NCI-H1417 treated with DMSO at 0.1 percent for 48 hours (cell line): ENCODE measurements around the gene ETV3.
"Not testable (repeated sequence)": the region's sequence is repeated elsewhere in the genome, so short reads cannot be mapped to it uniquely, and the experiment has no call there.

ENCODE experiments used
- DNase-seq: peaks from one replicate; lab custom pipeline; 2025; lab: John Stamatoyannopoulos, UW

Gene ETV3

DNA sequence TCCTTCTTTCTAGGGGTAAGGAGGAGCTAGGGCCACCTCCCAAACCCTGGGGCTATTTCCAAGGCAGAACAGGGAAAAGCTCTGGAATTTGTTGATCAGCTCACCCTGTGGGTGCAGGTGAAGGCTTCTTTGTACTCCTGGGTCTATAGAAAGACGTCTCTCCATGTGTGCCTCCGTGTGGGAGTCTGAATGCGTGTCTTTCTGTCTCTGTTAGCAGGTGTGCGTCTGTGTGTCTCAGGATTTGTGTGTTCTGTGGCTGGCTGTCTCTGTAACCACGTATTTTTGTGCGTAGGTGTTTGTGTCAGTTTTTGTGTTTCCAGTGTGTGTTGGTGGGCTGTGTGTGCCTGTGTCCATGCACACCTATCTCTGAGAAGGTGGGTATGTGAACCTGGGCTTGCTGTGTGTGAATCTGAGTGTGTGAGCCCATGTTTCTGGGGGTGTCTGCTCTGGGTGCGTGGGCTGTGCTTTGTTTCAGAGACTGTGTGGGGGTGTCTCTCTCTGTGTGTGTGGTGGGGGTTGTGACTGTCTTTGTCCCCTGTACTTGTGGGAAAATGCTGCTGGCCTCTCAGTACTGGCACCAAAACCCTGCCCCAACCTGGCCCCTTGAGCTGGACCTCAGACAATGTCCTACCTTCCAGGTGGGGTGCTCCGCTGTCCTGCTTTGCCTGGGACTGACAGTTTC is 25.9 kb downstream of the ETV3 start:
- DNase-seq = no peak

- DNase-seq = no peak
These were observed 26.6 kb downstream of the ETV3 start for GRCh38 chr1:157111396-157112165.

GRCh38 chr1:157110686-157111085 is 27.5 kb downstream of the ETV3 start:
- no peak for DNase-seq

GRCh38 chr1:157110003-157110402 is 28.2 kb downstream of the ETV3 start:
- no peak for DNase-seq

- no peak for DNase-seq
These were observed 29.7 kb downstream of the ETV3 start for GRCh38 chr1:157108448-157108847.

DNA sequence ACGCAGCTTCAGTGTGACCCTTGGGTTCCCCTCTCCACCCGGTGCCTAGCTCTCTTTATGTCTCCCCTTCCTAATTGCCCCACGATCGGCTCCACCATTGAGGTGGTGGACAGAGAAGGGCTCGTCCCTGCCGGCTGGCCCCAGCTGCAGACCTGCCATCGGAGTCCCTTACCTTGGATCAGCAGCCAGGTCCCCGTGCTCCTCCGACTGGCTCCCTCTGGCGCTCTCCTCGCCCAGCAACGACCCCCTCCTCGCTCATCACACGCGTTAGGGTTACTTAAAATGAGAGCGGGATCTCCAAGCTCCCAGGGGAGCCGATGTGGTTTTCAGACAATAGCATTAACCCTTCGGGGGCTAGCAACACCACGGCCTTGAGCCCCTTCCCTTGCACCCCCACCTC is 30.5 kb downstream of the ETV3 start:
- no peak for DNase-seq

DNA sequence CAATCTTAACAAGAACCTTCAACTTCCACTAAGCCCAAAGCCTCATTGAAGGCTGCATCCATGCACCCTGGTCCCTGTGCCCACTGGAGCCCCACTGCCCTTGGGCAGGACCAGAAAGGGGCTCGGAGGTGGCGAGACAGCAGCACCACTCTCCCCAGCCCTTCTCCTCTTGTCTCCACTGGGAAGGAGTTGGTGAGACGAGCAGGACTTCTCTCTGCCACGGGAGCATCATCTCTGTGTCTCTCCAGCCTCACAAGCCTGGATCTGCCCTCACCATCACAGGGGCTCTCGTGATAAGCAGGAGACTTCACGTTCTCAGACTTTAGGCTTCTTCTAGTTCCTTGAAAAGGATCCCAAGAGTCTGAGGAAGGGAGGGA is 31.4 kb downstream of the ETV3 start:
- no peak for DNase-seq

- DNase-seq = no peak
These were observed 32.0 kb downstream of the ETV3 start for GRCh38 chr1:157105988-157106812.

- DNase-seq = no peak
These were observed 32.8 kb downstream of the ETV3 start for GRCh38 chr1:157105298-157105987.

DNA sequence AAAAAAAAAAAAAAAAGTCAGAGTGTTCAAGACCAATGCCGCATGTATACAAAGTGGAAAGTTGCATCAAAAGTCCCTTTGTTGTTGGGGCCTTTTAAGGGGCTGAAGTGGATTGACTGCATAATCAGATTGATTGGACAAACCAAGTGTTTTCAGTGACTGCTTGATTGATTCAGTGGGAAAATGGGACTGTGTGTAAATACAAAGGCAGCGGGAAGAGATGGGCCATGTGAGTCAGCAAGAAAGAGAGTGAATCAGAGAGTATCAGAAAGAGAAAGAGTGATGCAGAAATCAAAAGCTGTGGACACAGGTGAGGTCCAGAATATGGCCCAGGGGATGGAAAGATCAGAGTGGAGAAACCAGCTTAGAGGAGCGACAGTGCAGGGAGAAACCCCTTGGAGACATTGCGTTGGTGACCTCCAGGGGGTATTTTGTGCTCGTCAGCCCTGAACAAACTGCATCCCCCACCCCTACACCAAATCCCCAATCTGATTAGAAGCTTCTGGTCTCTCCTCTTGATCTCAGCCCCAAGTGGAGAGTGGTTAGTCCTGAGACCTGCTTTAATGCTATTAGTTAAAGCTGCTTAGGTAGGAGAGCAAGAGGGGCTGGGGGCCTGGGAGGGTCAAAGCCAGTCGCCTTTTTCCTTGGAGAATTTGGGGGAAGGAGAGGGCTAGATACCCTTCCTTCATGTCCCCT is 33.4 kb downstream of the ETV3 start:
- no peak for DNase-seq

GRCh38 chr1:157103268-157103667 is 34.9 kb downstream of the ETV3 start:
- no peak for DNase-seq

GRCh38 chr1:157101149-157101548 is 37.0 kb downstream of the ETV3 start:
- no peak for DNase-seq

GRCh38 chr1:157099633-157100009 is 38.6 kb downstream of the ETV3 start, which contains the start of gene ETV3L:
ETV3L (minus strand) TSS chr1:157099808; CDS start chr1:157099523, 285 bp downstream.
- no peak for DNase-seq

DNA sequence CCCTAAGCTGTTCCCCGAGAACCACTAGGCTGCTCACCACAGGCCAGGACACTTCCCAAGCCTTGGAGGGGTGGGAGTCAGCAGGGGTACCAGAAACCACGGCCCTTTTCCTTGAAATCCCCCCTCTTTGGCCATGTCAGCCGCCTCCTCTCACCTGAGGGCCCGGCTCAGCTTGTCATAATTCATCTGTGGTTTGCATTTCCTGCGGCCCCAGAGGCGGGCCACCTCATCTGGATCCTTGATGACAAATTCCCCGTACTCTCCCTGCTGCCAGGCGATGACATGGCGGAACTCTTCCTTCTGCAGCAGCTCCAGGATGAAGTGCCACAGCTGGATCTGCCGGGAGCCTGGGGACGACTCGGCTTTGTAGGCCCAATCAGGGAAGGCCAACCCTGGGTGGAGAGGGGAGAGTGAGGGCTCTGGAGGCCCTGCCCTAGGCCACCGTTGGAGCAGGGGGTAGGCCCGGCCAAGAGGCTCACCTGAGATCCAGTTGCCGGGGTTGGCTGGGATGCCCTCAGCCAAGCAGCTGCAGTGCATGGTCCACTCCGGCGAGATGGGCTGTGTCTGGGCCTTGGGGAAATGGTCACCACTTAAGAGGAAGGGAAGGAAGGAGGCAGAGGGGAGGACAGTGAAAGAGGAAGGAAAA is 39.1 kb downstream of the ETV3 start:
- not testable (repeated sequence) for DNase-seq

DNA sequence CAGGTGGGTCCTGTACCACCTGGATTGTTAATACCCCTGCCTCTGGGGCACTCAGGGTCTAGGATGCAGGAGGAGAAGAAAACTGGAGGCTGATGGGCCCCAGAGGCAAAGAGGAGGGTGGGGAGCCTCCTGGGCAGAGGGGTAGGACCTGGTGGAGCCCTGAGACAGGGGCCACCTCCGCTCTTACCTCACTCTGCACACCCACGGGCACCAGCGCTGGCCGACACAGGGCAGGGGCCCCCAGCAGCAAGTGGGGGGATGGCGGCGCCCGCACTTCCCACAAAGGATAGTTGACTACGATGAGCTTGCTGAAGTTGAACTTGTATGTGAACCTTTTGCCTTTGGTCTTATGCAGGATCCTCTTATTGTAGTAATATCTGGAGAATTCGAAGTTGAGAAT is 39.7 kb downstream of the ETV3 start:
- DNase-seq = no peak

- no peak for DNase-seq
These were observed 40.5 kb downstream of the ETV3 start for GRCh38 chr1:157097692-157098091.

GRCh38 chr1:157096881-157097280 is 41.3 kb downstream of the ETV3 start:
- DNase-seq = no peak

DNA sequence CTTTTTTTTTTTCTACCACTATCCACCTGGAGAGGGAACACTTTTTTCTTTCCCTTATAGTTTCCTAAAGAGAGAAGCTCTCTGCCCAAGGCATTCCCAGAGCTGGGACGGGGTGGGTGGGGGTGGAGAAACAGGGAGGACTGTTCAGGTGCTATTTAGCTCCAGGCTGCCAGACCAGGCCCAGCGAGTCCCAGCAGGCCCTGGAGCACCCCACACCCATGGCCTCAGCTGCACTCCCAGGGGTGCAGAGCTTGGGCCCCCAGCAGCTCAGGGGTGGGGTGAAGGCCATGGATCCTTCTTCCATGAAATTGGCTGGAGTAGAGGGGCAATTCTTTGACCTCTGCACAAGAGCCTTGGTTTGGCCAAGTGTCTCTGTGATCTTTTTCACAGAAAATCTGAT is 42.6 kb downstream of the ETV3 start:
- no peak for DNase-seq

DNA sequence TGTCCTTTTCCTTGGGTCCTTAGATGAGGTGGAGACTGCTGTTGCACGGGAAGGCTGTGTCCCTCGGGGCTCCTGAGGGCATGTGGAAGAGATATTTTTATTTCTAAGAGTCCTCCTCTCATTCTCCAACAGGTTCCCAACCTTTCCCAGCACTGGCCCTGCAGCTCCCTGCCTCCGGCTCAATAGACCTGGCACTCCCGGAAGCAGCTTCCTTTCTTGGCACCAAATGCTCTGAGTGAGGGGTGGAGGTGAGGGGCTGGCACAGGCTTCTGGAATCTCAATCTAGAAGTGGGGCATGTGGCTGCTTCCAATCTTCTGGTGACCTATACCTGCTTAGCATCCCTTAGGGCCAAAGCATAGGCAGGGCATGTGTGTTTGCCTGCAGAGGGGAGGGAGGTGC is 43.1 kb downstream of the ETV3 start:
- no peak for DNase-seq

- DNase-seq = no peak
These were observed 45.4 kb downstream of the ETV3 start for GRCh38 chr1:157092831-157093230.

- no peak for DNase-seq
These were observed 46.4 kb downstream of the ETV3 start for GRCh38 chr1:157091668-157092273.
